Measurements from ENCODE around the gene RMDN3. TPM values are rescaled to one million over a fixed set of nuclear protein-coding genes. Genes with fewer than 3 reads are reported as not detected.

RMDN3 gene
- total and polyA plus RNA-seq, 2 of the 13 experiments (the other 11 are each of a cell fraction or from before 2014, with no cell fraction given): 16.8 to 19.5 TPM

DNA sequence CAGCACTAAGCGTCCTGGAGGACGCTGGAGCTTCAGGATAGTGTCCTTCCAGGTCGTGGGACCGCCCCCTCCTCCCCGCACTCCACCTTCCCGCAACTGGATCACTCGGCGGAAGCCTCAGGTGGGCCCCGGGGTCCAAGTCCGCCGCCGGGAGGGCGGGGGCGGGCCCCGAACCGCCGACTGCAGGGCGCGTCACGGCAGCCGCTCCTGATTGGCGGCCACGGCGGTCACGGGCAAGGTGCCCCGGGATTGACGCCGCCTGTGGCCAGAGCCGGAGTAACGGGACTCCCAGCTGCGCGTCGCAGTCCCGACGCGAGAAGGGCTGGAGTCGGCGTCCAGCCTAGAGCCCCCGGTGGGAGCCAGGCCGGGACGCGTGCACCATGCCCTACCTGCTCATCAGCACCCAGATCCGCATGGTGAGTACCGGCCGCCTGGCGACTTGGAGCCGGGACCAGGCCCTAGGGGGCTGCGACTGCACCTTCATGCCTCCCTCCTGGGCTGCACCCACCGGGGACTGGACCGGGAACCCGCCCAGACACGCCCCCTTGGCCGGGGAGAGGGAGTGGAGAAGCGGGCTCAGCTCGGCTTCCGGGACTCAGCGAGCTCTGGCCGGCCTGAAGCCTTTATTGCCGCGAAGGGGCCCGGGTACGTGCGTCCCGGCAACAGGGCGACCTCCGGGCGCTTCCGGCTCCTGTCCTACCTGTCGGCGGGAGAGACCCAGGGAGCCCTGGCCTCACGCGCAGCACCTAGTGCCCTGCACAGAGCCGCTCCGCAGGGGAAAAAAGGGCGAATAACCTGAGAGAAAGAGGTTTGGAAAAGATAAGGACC is 9.0 kb upstream of the RMDN3 start, which contains the start of gene GCHFR (continued):
- TF ChIP-seq ZFP41 (CRISPR knock-in tag; IDR thresholded peaks at IDR 0.05; ENCODE audit: borderline replicate concordance) (peak; percentile 89; the same call in 1 of the 2 replicates), RNF2 (conservative IDR thresholded peaks at IDR 0.05; ENCODE audit: low read depth) (peak; percentile 96), CBX2 (IDR thresholded peaks at IDR 0.05; ENCODE audit: low read depth, low read length) (no peak), CBX2 (CRISPR knock-in tag; IDR thresholded peaks at IDR 0.05; ENCODE audit: low read depth) (no peak), PAF1 (CRISPR knock-in tag; IDR thresholded peaks at IDR 0.05) (no peak), ZEB1 (IDR thresholded peaks at IDR 0.05; ENCODE audit: insufficient replicate concordance, low read depth) (peak; percentile 23), SP5 (CRISPR knock-in tag; IDR thresholded peaks at IDR 0.05; ENCODE audit: borderline replicate concordance, low read depth) (peak; percentile 52; the same call in 1 of the 2 replicates), CBFB (CRISPR knock-in tag; IDR thresholded peaks at IDR 0.05) (0 out of 2 replicates have a peak, but pooled peaks have one; percentile 68), SRF (IDR thresholded peaks at IDR 0.05; ENCODE audit: low read depth, low read length) (no peak), ETV6 (CRISPR knock-in tag; conservative IDR thresholded peaks at IDR 0.05) (peak; percentile 67; the same call in 1 of the 2 replicates), PLRG1 (conservative IDR thresholded peaks at IDR 0.05) (no peak), JUND (CRISPR knock-in tag; IDR thresholded peaks at IDR 0.05) (0 out of 2 replicates have a peak, but pooled peaks have one; percentile 47), HHEX (CRISPR knock-in tag; IDR thresholded peaks at IDR 0.05) (no peak), CHD4 (IDR thresholded peaks at IDR 0.05; ENCODE audit: borderline replicate concordance, low read length) (no peak), ZSCAN20 (CRISPR knock-in tag; IDR thresholded peaks at IDR 0.05; ENCODE audit: borderline replicate concordance) (no peak), EZH2 (conservative IDR thresholded peaks at IDR 0.05; ENCODE audit: low read depth, low read length) (no peak)
- TF ChIP-seq, protein P1, sequence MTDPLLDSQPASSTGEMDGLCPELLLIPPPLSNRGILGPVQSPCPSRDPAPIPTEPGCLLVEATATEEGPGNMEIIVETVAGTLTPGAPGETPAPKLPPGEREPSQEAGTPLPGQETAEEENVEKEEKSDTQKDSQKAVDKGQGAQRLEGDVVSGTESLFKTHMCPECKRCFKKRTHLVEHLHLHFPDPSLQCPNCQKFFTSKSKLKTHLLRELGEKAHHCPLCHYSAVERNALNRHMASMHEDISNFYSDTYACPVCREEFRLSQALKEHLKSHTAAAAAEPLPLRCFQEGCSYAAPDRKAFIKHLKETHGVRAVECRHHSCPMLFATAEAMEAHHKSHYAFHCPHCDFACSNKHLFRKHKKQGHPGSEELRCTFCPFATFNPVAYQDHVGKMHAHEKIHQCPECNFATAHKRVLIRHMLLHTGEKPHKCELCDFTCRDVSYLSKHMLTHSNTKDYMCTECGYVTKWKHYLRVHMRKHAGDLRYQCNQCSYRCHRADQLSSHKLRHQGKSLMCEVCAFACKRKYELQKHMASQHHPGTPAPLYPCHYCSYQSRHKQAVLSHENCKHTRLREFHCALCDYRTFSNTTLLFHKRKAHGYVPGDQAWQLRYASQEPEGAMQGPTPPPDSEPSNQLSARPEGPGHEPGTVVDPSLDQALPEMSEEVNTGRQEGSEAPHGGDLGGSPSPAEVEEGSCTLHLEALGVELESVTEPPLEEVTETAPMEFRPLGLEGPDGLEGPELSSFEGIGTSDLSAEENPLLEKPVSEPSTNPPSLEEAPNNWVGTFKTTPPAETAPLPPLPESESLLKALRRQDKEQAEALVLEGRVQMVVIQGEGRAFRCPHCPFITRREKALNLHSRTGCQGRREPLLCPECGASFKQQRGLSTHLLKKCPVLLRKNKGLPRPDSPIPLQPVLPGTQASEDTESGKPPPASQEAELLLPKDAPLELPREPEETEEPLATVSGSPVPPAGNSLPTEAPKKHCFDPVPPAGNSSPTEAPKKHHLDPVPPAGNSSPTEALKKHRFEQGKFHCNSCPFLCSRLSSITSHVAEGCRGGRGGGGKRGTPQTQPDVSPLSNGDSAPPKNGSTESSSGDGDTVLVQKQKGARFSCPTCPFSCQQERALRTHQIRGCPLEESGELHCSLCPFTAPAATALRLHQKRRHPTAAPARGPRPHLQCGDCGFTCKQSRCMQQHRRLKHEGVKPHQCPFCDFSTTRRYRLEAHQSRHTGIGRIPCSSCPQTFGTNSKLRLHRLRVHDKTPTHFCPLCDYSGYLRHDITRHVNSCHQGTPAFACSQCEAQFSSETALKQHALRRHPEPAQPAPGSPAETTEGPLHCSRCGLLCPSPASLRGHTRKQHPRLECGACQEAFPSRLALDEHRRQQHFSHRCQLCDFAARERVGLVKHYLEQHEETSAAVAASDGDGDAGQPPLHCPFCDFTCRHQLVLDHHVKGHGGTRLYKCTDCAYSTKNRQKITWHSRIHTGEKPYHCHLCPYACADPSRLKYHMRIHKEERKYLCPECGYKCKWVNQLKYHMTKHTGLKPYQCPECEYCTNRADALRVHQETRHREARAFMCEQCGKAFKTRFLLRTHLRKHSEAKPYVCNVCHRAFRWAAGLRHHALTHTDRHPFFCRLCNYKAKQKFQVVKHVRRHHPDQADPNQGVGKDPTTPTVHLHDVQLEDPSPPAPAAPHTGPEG (CRISPR knock-in tag; IDR thresholded peaks at IDR 0.05): peak; percentile 66
- TF ChIP-seq, protein P2, sequence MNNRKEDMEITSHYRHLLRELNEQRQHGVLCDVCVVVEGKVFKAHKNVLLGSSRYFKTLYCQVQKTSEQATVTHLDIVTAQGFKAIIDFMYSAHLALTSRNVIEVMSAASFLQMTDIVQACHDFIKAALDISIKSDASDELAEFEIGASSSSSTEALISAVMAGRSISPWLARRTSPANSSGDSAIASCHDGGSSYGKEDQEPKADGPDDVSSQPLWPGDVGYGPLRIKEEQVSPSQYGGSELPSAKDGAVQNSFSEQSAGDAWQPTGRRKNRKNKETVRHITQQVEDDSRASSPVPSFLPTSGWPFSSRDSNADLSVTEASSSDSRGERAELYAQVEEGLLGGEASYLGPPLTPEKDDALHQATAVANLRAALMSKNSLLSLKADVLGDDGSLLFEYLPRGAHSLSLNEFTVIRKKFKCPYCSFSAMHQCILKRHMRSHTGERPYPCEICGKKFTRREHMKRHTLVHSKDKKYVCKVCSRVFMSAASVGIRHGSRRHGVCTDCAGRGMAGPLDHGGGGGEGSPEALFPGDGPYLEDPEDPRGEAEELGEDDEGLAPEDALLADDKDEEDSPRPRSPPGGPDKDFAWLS (CRISPR knock-in tag; IDR thresholded peaks at IDR 0.05; ENCODE audit: borderline replicate concordance): 0 out of 2 replicates have a peak, but pooled peaks have one; percentile 58
- TF ChIP-seq, protein P3, sequence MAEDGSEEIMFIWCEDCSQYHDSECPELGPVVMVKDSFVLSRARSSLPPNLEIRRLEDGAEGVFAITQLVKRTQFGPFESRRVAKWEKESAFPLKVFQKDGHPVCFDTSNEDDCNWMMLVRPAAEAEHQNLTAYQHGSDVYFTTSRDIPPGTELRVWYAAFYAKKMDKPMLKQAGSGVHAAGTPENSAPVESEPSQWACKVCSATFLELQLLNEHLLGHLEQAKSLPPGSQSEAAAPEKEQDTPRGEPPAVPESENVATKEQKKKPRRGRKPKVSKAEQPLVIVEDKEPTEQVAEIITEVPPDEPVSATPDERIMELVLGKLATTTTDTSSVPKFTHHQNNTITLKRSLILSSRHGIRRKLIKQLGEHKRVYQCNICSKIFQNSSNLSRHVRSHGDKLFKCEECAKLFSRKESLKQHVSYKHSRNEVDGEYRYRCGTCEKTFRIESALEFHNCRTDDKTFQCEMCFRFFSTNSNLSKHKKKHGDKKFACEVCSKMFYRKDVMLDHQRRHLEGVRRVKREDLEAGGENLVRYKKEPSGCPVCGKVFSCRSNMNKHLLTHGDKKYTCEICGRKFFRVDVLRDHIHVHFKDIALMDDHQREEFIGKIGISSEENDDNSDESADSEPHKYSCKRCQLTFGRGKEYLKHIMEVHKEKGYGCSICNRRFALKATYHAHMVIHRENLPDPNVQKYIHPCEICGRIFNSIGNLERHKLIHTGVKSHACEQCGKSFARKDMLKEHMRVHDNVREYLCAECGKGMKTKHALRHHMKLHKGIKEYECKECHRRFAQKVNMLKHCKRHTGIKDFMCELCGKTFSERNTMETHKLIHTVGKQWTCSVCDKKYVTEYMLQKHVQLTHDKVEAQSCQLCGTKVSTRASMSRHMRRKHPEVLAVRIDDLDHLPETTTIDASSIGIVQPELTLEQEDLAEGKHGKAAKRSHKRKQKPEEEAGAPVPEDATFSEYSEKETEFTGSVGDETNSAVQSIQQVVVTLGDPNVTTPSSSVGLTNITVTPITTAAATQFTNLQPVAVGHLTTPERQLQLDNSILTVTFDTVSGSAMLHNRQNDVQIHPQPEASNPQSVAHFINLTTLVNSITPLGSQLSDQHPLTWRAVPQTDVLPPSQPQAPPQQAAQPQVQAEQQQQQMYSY (CRISPR knock-in tag; IDR thresholded peaks at IDR 0.05): no peak

All from HepG2 (cell line).